ENCODE measurements around the gene KCNK2. TPM values are rescaled to one million over a fixed set of nuclear protein-coding genes. Genes with fewer than 3 reads are reported as not detected.

Gene KCNK2, protein sequence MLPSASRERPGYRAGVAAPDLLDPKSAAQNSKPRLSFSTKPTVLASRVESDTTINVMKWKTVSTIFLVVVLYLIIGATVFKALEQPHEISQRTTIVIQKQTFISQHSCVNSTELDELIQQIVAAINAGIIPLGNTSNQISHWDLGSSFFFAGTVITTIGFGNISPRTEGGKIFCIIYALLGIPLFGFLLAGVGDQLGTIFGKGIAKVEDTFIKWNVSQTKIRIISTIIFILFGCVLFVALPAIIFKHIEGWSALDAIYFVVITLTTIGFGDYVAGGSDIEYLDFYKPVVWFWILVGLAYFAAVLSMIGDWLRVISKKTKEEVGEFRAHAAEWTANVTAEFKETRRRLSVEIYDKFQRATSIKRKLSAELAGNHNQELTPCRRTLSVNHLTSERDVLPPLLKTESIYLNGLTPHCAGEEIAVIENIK
- 5.3 and 25.5 TPM in 2 replicates for total RNA-seq

GRCh38 chr1:215082532-215083382 is at the start of gene KCNK2:
KCNK2 (plus strand) TSS chr1:215082737; CDS start chr1:215083386, 649 bp downstream.

